Right renal pelvis (tissue), 4 donors: Measurements from ENCODE around the gene CDC42BPB. TPM values are rescaled to one million over a fixed set of nuclear protein-coding genes. Genes with fewer than 3 reads are reported as not detected.

Source experiments
- DNase-seq, 4 donors: peaks; one replicate each; pipeline ENCODE4 v3.0.0-alpha.2; 2013; ENCODE audit warnings: low read depth in 4 of 4, low spot score in 3 of 4, missing footprints in 1 of 4
- polyA plus RNA-seq, 4 donors: library from polyadenylated mRNA; unstranded; fragments of 120-200 nt; gene quantifications; one replicate each; pipeline ENCODE4 v1.2.1, GENCODE V29; 2013; ENCODE audit not compliant: insufficient read length in 4 of 4

The CDC42BPB gene
- polyA plus RNA-seq, 4 donors: 70.9 to 79.1 (median 75.2) TPM

- no peak for DNase-seq
Measured at GRCh38 chr14:103094406-103095209, 37.3 kb upstream of the CDC42BPB start, which contains the start of gene EXOC3L4. Gene EXOC3L4, plus strand, starts transcription at chr14:103094725. Its CDS starts 5,495 bp downstream, at chr14:103100220.

- no peak for DNase-seq
Measured at GRCh38 chr14:103093856-103094405, 36.6 kb upstream of the CDC42BPB start.

GRCh38 chr14:103091883-103092222 lies 34.5 kb upstream of the CDC42BPB start:
- DNase-seq: no peak

- no peak for DNase-seq
Measured at GRCh38 chr14:103091041-103091882, 33.9 kb upstream of the CDC42BPB start.

- DNase-seq: no peak
Measured at GRCh38 chr14:103090481-103091020, 33.2 kb upstream of the CDC42BPB start.

GRCh38 chr14:103089386-103090335 lies 32.3 kb upstream of the CDC42BPB start:
- DNase-seq: no peak

- no peak for DNase-seq
Measured at GRCh38 chr14:103088921-103089320, 31.6 kb upstream of the CDC42BPB start.

- no peak for DNase-seq
Measured at GRCh38 chr14:103087343-103087835, 30.0 kb upstream of the CDC42BPB start.

- DNase-seq: no peak
Measured at GRCh38 chr14:103086771-103087342, 29.5 kb upstream of the CDC42BPB start.

- DNase-seq: no peak
Measured at GRCh38 chr14:103085106-103086091, 28.1 kb upstream of the CDC42BPB start.

- DNase-seq: no peak
Measured at GRCh38 chr14:103084021-103084919, 26.9 kb upstream of the CDC42BPB start, which contains the start of gene LBHD2. Gene LBHD2, plus strand, starts transcription at chr14:103084210. Its CDS starts 1,803 bp downstream, at chr14:103086013.

GRCh38 chr14:103081951-103082350 lies 24.6 kb upstream of the CDC42BPB start:
- no peak for DNase-seq

- DNase-seq: no peak
Measured at GRCh38 chr14:103078860-103079587, 21.7 kb upstream of the CDC42BPB start.

GRCh38 chr14:103078420-103078749 lies 21.0 kb upstream of the CDC42BPB start:
- DNase-seq: peak in 3 of 4 donors; percentile 70 to 74 (median 73)

- DNase-seq: no peak
Measured at GRCh38 chr14:103074729-103075367, 17.5 kb upstream of the CDC42BPB start.
